Melanocyte of skin (primary cell): ENCODE measurements around the gene TMEM190. TPM values are rescaled to one million over a fixed set of nuclear protein-coding genes. Genes with fewer than 3 reads are reported as not detected.

Experiments
- total RNA-seq, 2 donors: library from RNA; depleted of rRNA; stranded (reverse); fragments of >200 nt; gene quantifications; 2 replicates each; pipeline ENCODE4 v1.2.3, GENCODE V29; 2012

TMEM190 gene
- total RNA-seq: not detected

GRCh38 chr19:55376241-55376933 lies at the start of gene TMEM190:
Gene TMEM190 (plus strand): TSS chr19:55376826. CDS start chr19:55376854, 28 bp downstream.

GRCh38 chr19:55339105-55339888 lies 37.3 kb upstream of the TMEM190 start, which contains the start of gene KMT5C:
Gene KMT5C (plus strand): TSS chr19:55339876. CDS start chr19:55341937, 2,061 bp downstream.

DNA sequence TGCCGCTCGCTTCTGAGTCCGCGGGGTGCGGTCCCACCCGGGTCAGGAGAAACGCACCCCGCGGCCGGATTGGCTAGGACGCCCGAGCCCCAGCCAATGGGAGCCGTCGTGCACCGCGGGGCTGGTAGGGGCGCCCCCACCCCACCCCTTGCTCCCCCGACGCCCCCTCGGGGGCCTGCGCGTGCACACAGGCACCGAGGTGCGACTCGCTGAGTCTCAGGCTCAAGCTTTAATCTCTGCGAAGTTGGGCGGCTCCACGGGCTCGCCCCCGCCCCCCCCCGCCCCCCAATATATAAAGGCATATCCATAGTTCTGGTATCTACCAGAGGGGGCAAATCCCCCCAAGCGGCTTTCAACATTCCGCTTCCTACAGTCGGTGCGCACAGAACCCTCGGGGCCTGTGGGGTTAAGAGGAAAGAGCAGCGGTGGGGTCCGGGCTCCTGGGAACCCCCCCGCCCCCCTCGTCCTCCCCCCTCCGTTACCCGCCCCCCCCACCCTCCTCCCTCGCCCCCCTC lies 21.9 kb upstream of the TMEM190 start, which contains the start of gene COX6B2:
COX6B2 (minus strand) TSS at position 22 of the 515 bp plus-strand sequence. CDS start 198 bp downstream, outside the sequence.

GRCh38 chr19:55362990-55363716 lies 13.5 kb upstream of the TMEM190 start, which contains the start of gene GARIN5B:
Gene GARIN5B (minus strand): TSS chr19:55363260. CDS start chr19:55363066, 194 bp downstream.

GRCh38 chr19:55370305-55370988 lies 6.2 kb upstream of the TMEM190 start, which contains the start of gene IL11:
Gene IL11 (minus strand): TSS chr19:55370463. CDS start chr19:55370310, 153 bp downstream.

DNA sequence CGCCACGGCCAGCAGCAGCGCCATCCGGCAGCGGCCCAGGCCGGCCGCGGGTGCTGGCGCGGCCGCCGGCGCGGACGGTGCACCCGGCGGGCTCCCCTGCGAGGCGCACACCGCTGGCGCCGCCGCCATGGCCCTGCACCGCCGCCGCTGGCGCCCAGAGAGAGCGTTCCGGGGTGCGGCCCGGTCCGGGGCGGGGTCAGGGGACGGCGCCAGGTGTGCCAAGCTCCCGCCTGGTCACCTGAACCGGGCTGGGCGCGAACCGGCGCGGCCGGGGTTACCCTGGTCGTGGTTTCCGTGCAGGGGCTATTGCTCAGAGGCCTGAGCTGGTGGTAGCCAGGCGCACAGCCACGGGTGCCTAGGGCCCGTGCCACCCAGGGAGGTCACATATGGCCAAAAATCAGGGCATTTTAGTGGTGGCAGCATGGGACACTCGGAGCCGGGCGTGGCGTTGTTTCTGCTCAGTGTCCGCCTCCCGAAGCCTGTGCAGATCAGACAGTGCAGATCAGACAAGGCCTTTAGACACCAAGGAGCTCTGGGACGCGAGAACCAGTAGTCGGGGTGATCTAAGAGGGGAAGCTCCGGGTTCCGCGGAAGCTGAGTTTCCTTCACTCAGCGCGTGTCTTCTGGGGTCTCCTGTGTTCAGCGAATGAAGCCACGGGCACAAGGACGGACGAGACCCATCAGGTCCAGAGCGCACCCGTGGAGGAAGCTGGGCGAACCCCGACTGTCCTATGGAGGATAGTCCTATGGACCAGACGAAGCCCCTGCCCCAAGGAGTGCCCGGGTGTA lies 7.7 kb downstream of the TMEM190 start, which contains the start of gene TMEM238:
TMEM238 (minus strand) TSS at position 162 of the 789 bp plus-strand sequence; CDS start at position 129, 33 bp downstream.

DNA sequence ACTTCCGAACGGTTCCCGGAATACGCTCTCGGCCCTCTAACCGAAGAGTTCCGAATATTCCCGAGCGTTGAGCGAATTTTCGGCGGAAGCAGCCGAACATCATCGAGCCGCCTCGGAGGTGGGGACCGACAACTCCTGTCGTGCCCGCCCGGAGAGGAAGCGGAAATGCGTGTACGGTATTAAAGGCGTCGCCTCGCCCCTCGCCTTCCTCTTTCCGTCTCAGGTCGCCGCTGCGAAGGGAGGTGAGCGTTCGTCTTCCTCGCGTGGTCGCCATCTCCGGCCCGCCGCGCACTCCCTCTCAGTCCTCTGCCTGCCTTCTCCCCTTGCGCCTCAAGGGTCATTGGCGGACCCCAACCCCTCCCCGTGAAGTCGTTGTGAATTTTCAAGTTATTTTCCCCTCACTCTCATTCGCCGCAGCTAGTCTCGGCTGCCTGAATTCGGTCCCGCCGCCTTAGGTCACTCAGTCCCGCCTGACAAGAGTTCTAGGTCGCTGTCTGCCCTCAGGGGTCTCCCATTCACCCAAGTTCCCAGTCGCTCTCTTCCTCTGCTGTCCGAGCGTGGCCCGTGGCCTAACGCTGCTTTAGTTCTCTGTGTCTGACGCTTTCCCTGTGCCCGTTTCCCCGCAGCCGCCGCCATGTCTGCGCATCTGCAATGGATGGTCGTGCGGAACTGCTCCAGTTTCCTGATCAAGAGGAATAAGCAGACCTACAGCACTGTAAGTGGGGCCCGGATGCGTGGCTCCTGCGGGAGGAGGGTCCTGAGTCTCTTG lies 9.3 kb downstream of the TMEM190 start, which contains the start of gene RPL28:
RPL28 (plus strand) TSS at position 209 of the 769 bp plus-strand sequence; CDS start at position 635, 426 bp downstream.

DNA sequence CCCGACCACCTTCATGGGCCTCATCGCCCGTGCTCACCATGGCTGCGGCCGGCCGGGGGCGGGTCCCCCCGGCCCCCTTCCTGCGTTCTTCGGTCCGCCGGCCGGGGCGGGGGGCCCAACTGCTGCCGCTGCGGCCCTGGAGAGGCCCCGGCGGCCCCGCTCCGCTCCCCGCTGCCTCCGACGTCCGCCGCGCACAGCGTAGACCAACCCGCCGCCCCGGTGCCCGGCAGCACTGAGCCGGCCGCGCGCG lies 30.8 kb downstream of the TMEM190 start, which contains the start of gene UBE2S:
UBE2S (minus strand) TSS at position 239 of the 250 bp plus-strand sequence; CDS start at position 40, 199 bp downstream.

Other genes with a start within 250 kb of the TMEM190 start
- gene TNNT1, start 227.6 kb upstream of the TMEM190 start, total RNA-seq: 1 to 10 TPM in 1 of 2 donors, under 1 TPM in 1; 0.34 to 9.0 TPM
- gene TNNI3, start 219.1 kb upstream of the TMEM190 start, total RNA-seq: 1 to 10 TPM in 1 of 2 donors, under 1 TPM in 1; 1.00 to 1.0 TPM
- 1 to 10 TPM; 2.1 to 2.7 TPM for gene DNAAF3, start 210.2 kb upstream of the TMEM190 start, total RNA-seq
- 1 to 10 TPM in 1 of 2 donors, under 1 TPM in 1; 0.33 to 1.0 TPM for gene SYT5, start 196.5 kb upstream of the TMEM190 start, total RNA-seq
- 10 to 100 TPM; 12.4 to 15.3 TPM for gene PTPRH, start 167.3 kb upstream of the TMEM190 start, total RNA-seq
- 1 to 10 TPM; 1.4 to 1.7 TPM for gene TMEM86B, start 148.1 kb upstream of the TMEM190 start, total RNA-seq
- 10 to 100 TPM; 51.3 to 54.3 TPM for gene PPP6R1, start 117.8 kb upstream of the TMEM190 start, total RNA-seq
- gene HSPBP1, start 96.7 kb upstream of the TMEM190 start, total RNA-seq: 10 to 100 TPM; 35.4 to 50.3 TPM
- gene BRSK1, start 92.8 kb upstream of the TMEM190 start, total RNA-seq: 1 to 10 TPM; 2.7 to 3.1 TPM
- not detected for gene TMEM150B, start 51.5 kb upstream of the TMEM190 start, total RNA-seq
- gene KMT5C, start 37.0 kb upstream of the TMEM190 start, total RNA-seq: 10 to 100 TPM; 10.3 to 12.0 TPM
- not detected for gene COX6B2, start 22.1 kb upstream of the TMEM190 start, total RNA-seq
- not detected for gene GARIN5B, start 13.6 kb upstream of the TMEM190 start, total RNA-seq
- gene IL11, start 6.4 kb upstream of the TMEM190 start, total RNA-seq: 1 to 10 TPM in 1 of 2 donors, not detected in 1; 1.0 TPM
- gene TMEM238, start 7.5 kb downstream of the TMEM190 start, total RNA-seq: not detected
- 100 to 1,000 TPM; 230 to 328 TPM for gene RPL28, start 9.1 kb downstream of the TMEM190 start, total RNA-seq
- gene UBE2S, start 31.0 kb downstream of the TMEM190 start, total RNA-seq: 100 to 1,000 TPM; 248 to 380 TPM
- gene SHISA7, start 66.5 kb downstream of the TMEM190 start, total RNA-seq: not detected
- 10 to 100 TPM; 66.4 to 95.6 TPM for gene ISOC2, start 84.8 kb downstream of the TMEM190 start, total RNA-seq
- not detected for gene C19orf85, start 87.9 kb downstream of the TMEM190 start, total RNA-seq
- gene ZNF628, start 99.8 kb downstream of the TMEM190 start, total RNA-seq: 1 to 10 TPM; 4.8 to 5.7 TPM
- 10 to 100 TPM; 13.4 to 18.6 TPM for gene NAT14, start 108.4 kb downstream of the TMEM190 start, total RNA-seq
- gene SSC5D, start 111.6 kb downstream of the TMEM190 start, total RNA-seq: under 1 TPM; 0.67 to 0.69 TPM
- not detected for gene SBK2, start 160.3 kb downstream of the TMEM190 start, total RNA-seq
- gene SBK3, start 168.7 kb downstream of the TMEM190 start, total RNA-seq: not detected
- 1 to 10 TPM; 4.5 to 7.0 TPM for gene ZNF579, start 204.0 kb downstream of the TMEM190 start, total RNA-seq
- 1 to 10 TPM; 2.4 to 3.3 TPM for gene FIZ1, start 222.7 kb downstream of the TMEM190 start, total RNA-seq
- gene ZNF524, start 223.5 kb downstream of the TMEM190 start, total RNA-seq: 1 to 10 TPM; 6.3 to 6.9 TPM
- 1 to 10 TPM; 1.4 to 2.3 TPM for gene ZNF865, start 228.8 kb downstream of the TMEM190 start, total RNA-seq
- 1 to 10 TPM; 3.3 to 4.5 TPM for gene ZNF784, start 247.7 kb downstream of the TMEM190 start, total RNA-seq